Peyer's patch (tissue), 4 donors: Measurements from ENCODE around the gene CNTNAP5.

Experiments used
- POLR2A ChIP-seq, 2 donors: fragments of 450-650 bp; IDR thresholded peaks; one replicate each; pipeline ENCODE4 v1.5.1; 2017; ENCODE audit warnings: antibody characterized with exemption in 2 of 2, mild to moderate bottlenecking in 2 of 2, moderate library complexity in 2 of 2
- TF ChIP-seq, protein P1 (sequence below), 6 experiments: fragments of 450-650 bp in 4 of 6; fragments of 200-600 bp in 2 of 6; sonication (generic) in 1 of 6; IDR thresholded peaks; one replicate each; pipeline ENCODE4 v1.5.1; 2017 to 2019; ENCODE audit warnings: antibody characterized with exemption in 6 of 6, mild to moderate bottlenecking in 3 of 6, moderate library complexity in 1 of 6

DNA sequence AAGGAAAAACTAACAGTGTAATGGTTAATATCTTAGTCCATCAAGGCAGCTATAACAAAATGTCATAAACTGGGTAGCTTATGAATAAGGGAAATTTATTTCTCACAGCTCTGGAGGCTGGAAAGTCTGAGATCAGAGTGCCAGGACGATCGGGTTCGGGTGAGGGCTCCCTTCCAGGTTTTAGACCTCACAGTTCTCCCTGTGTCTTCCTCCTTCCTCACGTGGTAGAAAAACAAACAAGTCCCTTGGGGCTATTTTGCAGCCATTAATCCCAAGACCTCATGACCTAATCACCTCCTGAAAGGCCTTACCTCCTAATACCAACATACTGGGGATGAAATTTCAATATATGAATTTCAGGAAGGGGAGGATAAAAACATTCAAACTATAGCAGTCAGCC is 455.9 kb downstream of the CNTNAP5 start:
- TF ChIP-seq, protein P1, sequence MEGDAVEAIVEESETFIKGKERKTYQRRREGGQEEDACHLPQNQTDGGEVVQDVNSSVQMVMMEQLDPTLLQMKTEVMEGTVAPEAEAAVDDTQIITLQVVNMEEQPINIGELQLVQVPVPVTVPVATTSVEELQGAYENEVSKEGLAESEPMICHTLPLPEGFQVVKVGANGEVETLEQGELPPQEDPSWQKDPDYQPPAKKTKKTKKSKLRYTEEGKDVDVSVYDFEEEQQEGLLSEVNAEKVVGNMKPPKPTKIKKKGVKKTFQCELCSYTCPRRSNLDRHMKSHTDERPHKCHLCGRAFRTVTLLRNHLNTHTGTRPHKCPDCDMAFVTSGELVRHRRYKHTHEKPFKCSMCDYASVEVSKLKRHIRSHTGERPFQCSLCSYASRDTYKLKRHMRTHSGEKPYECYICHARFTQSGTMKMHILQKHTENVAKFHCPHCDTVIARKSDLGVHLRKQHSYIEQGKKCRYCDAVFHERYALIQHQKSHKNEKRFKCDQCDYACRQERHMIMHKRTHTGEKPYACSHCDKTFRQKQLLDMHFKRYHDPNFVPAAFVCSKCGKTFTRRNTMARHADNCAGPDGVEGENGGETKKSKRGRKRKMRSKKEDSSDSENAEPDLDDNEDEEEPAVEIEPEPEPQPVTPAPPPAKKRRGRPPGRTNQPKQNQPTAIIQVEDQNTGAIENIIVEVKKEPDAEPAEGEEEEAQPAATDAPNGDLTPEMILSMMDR (IDR thresholded peaks at IDR 0.05): no peak
- TF ChIP-seq POLR2A (IDR thresholded peaks at IDR 0.05): no peak
